ENCODE data around the gene TFCP2L1.
"Not testable (repeated sequence)": the region's sequence is repeated elsewhere in the genome, so short reads cannot be mapped to it uniquely, and the experiment has no call there.

DNA sequence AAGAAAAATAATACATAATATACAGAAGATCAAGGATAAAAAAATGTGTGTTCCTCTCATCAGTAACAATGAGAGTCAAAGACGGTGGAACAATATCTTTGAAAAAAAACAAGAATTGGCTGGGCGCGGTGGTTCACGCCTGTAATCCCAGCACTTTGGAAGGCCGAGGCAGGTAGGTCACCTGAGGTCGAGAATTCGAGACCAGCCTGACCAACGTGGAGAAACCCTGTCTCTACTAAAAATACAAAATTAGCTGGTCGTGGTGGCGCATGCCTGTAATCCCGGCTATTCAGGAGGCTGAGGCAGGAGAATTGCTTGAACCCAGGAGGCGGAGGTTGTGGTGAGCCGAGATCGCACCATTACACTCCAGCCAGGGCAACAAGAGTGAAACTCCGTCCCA lies 28.7 kb upstream of the TFCP2L1 start:
- TF ChIP-seq, protein P1, sequence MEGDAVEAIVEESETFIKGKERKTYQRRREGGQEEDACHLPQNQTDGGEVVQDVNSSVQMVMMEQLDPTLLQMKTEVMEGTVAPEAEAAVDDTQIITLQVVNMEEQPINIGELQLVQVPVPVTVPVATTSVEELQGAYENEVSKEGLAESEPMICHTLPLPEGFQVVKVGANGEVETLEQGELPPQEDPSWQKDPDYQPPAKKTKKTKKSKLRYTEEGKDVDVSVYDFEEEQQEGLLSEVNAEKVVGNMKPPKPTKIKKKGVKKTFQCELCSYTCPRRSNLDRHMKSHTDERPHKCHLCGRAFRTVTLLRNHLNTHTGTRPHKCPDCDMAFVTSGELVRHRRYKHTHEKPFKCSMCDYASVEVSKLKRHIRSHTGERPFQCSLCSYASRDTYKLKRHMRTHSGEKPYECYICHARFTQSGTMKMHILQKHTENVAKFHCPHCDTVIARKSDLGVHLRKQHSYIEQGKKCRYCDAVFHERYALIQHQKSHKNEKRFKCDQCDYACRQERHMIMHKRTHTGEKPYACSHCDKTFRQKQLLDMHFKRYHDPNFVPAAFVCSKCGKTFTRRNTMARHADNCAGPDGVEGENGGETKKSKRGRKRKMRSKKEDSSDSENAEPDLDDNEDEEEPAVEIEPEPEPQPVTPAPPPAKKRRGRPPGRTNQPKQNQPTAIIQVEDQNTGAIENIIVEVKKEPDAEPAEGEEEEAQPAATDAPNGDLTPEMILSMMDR (IDR thresholded peaks at IDR 0.05; ENCODE audit: insufficient read depth, low read length, poor library complexity, severe bottlenecking): not testable (repeated sequence)
- not testable (repeated sequence) for TF ChIP-seq EZH2phosphoT487 (conservative IDR thresholded peaks at IDR 0.05; ENCODE audit: low read length)
